HEK293T (cell line): Measurements from ENCODE around the gene NXNL2.

ENCODE experiments used
- ARNT ChIP-seq: fragments of 450-650 bp; IDR thresholded peaks from 2 replicates; pipeline ENCODE4 v1.6.1; 2017; ENCODE audit warnings: mild to moderate bottlenecking
- BHLHE40 ChIP-seq: fragments of 450-650 bp; IDR thresholded peaks from 2 replicates; pipeline ENCODE4 v1.6.1; 2016; ENCODE audit warnings: mild to moderate bottlenecking, moderate library complexity, borderline replicate concordance
- ELF4 ChIP-seq: fragments of 450-650 bp; IDR thresholded peaks from 2 replicates; pipeline ENCODE4 v1.6.1; 2017; ENCODE audit warnings: antibody characterized with exemption
- FOXA1 ChIP-seq: fragments of 450-650 bp; IDR thresholded peaks from 2 replicates; pipeline ENCODE4 v1.6.1; 2016; ENCODE audit warnings: mild to moderate bottlenecking
- FOXM1 ChIP-seq: fragments of 450-650 bp; IDR thresholded peaks from 2 replicates; pipeline ENCODE4 v1.6.1; 2017; ENCODE audit warnings: mild to moderate bottlenecking, borderline replicate concordance
- HDGF ChIP-seq: fragments of 450-650 bp; IDR thresholded peaks from 2 replicates; pipeline ENCODE4 v1.6.1; 2017; ENCODE audit warnings: antibody characterized with exemption, borderline replicate concordance
- L3MBTL2 ChIP-seq: fragments of 450-650 bp; conservative IDR thresholded peaks from 2 replicates; pipeline ENCODE4 v1.6.1; 2016; ENCODE audit warnings: mild to moderate bottlenecking
- PKNOX1 ChIP-seq: fragments of 450-650 bp; IDR thresholded peaks from 2 replicates; pipeline ENCODE4 v1.6.1; 2016

- TF ChIP-seq PKNOX1 (no peak), FOXM1 (no peak), L3MBTL2 (no peak), HDGF (no peak), ARNT (no peak), ELF4 (no peak), FOXA1 (no peak), BHLHE40 (no peak)
These were observed 11.9 kb upstream of the NXNL2 start for GRCh38 chr9:88523056-88523455.
